GM23338 (cell line): ENCODE results near the gene RCVRN. TPM values are rescaled to one million over a fixed set of nuclear protein-coding genes. Genes with fewer than 3 reads are reported as not detected.

Experiments
- ATAC-seq: fragments of 200-7000 bp; cut with Tn5 transposase; 3 replicates; pipeline ENCODE4 v1.9.1; 2020
- DNase-seq: peaks from one replicate; pipeline ENCODE4 v3.0.0-alpha.2; 2015; ENCODE audit warnings: low spot score
- H2AFZ ChIP-seq: fragments of 200-600 bp; sonication (generic); 2 replicates; pipeline ENCODE4 v1.8.0; 2016; ENCODE audit warnings: antibody characterized with exemption, mild to moderate bottlenecking, moderate library complexity
- H3F3A ChIP-seq: fragments of 200-600 bp; sonication (generic); replicated peaks from 2 replicates; pipeline ENCODE4 v1.8.0; 2017; ENCODE audit warnings: antibody characterized with exemption, mixed run types, low read depth
- H3K27ac ChIP-seq: fragments of 200-600 bp; sonication (generic); 2 replicates; pipeline ENCODE4 v1.6.1; 2016; ENCODE audit warnings: low read depth
- H3K27me3 ChIP-seq: fragments of 200-600 bp; sonication (generic); 2 replicates; pipeline ENCODE4 v1.8.0; 2016; ENCODE audit warnings: mild to moderate bottlenecking, mixed run types, moderate library complexity; ENCODE audit not compliant: insufficient read depth
- H3K36me3 ChIP-seq: fragments of 200-600 bp; sonication (generic); 2 replicates; pipeline ENCODE4 v1.8.0; 2016; ENCODE audit warnings: mild to moderate bottlenecking; ENCODE audit not compliant: insufficient read depth
- H3K4me1 ChIP-seq: fragments of 200-600 bp; sonication (generic); 2 replicates; pipeline ENCODE4 v1.8.0; 2016; ENCODE audit warnings: mild to moderate bottlenecking, moderate library complexity; ENCODE audit not compliant: insufficient read depth
- H3K4me2 ChIP-seq: fragments of 200-600 bp; sonication (generic); 2 replicates; pipeline ENCODE4 v1.7.1; 2017; ENCODE audit warnings: mixed run types
- H3K4me3 ChIP-seq: fragments of 200-600 bp; sonication (generic); 2 replicates; pipeline ENCODE4 v1.6.1; 2016; ENCODE audit warnings: mixed run types
- H3K79me2 ChIP-seq: fragments of 200-600 bp; sonication (generic); replicated peaks from 2 replicates; pipeline ENCODE4 v1.8.0; 2017; ENCODE audit warnings: mild to moderate bottlenecking; ENCODE audit not compliant: insufficient read depth
- H3K9me2 ChIP-seq: fragments of 200-600 bp; sonication (generic); 2 replicates; pipeline ENCODE4 v1.8.0; 2017; ENCODE audit not compliant: insufficient read depth
- H4K20me1 ChIP-seq: fragments of 200-600 bp; sonication (generic); replicated peaks from 2 replicates; pipeline ENCODE4 v1.8.0; 2017; ENCODE audit warnings: mild to moderate bottlenecking; ENCODE audit not compliant: insufficient read depth
- H3K27ac Mint-ChIP-seq: 2 replicates; pipeline ENCODE4 v1.8.0; 2020; ENCODE audit warnings: inconsistent platforms, mild to moderate bottlenecking, moderate library complexity, mixed read lengths
- H3K27me3 Mint-ChIP-seq: 3 replicates; pipeline ENCODE4 v1.8.0; 2022; ENCODE audit warnings: low read depth, mild to moderate bottlenecking, moderate library complexity, mixed read lengths, inconsistent platforms; ENCODE audit not compliant: insufficient read depth, poor library complexity
- H3K36me3 Mint-ChIP-seq: 3 replicates; pipeline ENCODE4 v1.8.0; 2021; ENCODE audit warnings: low read depth, mild to moderate bottlenecking, inconsistent platforms, moderate library complexity, mixed read lengths
- H3K4me1 Mint-ChIP-seq: 3 replicates; pipeline ENCODE4 v1.8.0; 2020; ENCODE audit warnings: mild to moderate bottlenecking, inconsistent platforms, mixed read lengths
- H3K4me3 Mint-ChIP-seq: 3 replicates; pipeline ENCODE4 v1.8.0; 2021; ENCODE audit warnings: moderate library complexity, mild to moderate bottlenecking, inconsistent platforms, mixed read lengths
- H3K9me3 Mint-ChIP-seq: 3 replicates; pipeline ENCODE4 v1.8.0; 2020; ENCODE audit warnings: moderate library complexity, mild to moderate bottlenecking, inconsistent platforms, mixed read lengths
- CREB1 ChIP-seq: fragments of 250-450 bp; sonication (Bioruptor Pico); IDR thresholded peaks from 2 replicates; pipeline ENCODE4 v1.5.0; 2020; ENCODE audit warnings: low read depth, mild to moderate bottlenecking, moderate library complexity
- EZH2 ChIP-seq: fragments of 200-600 bp; sonication (generic); IDR thresholded peaks from one replicate; pipeline ENCODE4 v1.8.0; 2017; ENCODE audit warnings: antibody characterized with exemption, mild to moderate bottlenecking, low read depth; ENCODE audit not compliant: unreplicated experiment
- EZH2phosphoT487 ChIP-seq: fragments of 200-600 bp; sonication (generic); IDR thresholded peaks from one replicate; pipeline ENCODE4 v1.8.1; 2018; ENCODE audit warnings: antibody characterized with exemption; ENCODE audit not compliant: unreplicated experiment
- JUNB ChIP-seq: IDR thresholded peaks from one replicate; pipeline ENCODE4 v1.6.1; 2016; ENCODE audit warnings: antibody characterized with exemption; ENCODE audit not compliant: unreplicated experiment
- NANOG ChIP-seq: IDR thresholded peaks from 2 replicates; pipeline ENCODE4 v1.6.1; 2016; ENCODE audit warnings: antibody characterized with exemption, borderline replicate concordance
- POLR2AphosphoS5 ChIP-seq: IDR thresholded peaks from 2 replicates; pipeline ENCODE4 v1.6.1; 2016; ENCODE audit warnings: antibody characterized with exemption, low read depth
- STAT1 ChIP-seq: IDR thresholded peaks from one replicate; pipeline ENCODE4 v1.6.1; 2016; ENCODE audit warnings: antibody characterized with exemption; ENCODE audit not compliant: unreplicated experiment
- ZNF114 ChIP-seq: fragments of 250-450 bp; sonication (Bioruptor Pico); IDR thresholded peaks from 2 replicates; pipeline ENCODE4 v1.5.0; 2020; ENCODE audit warnings: mild to moderate bottlenecking, moderate library complexity
- polyA plus RNA-seq: library from polyadenylated mRNA; unstranded; fragments of >200 nt; fragmentation: Nextera tagmentation; extraction: Ambion mirVana; gene quantifications from 2 replicates; pipeline ENCODE4 v1.2.1, GENCODE V29; 2016
- total RNA-seq: library from RNA; depleted of rRNA; stranded (reverse); fragments of >200 nt; shearing (Covaris generic); gene quantifications from 2 replicates; pipeline ENCODE4 v1.2.3, GENCODE V29; 2014
- TF ChIP-seq, protein P1 (sequence below): IDR thresholded peaks from one replicate; pipeline ENCODE4 v1.6.1; 2018; ENCODE audit warnings: antibody characterized with exemption; ENCODE audit not compliant: unreplicated experiment
- TF ChIP-seq, protein P2 (sequence below): IDR thresholded peaks from 2 replicates; pipeline ENCODE4 v1.6.1; 2016; ENCODE audit warnings: antibody characterized with exemption
- TF ChIP-seq, protein P3 (sequence below): fragments of 250-450 bp; sonication (Bioruptor Pico); IDR thresholded peaks from 2 replicates; pipeline ENCODE4 v1.5.0; 2020; ENCODE audit warnings: mild to moderate bottlenecking, moderate library complexity

The RCVRN gene
- total and polyA plus RNA-seq, 2 experiments from 2014 or later, result not detected

DNA sequence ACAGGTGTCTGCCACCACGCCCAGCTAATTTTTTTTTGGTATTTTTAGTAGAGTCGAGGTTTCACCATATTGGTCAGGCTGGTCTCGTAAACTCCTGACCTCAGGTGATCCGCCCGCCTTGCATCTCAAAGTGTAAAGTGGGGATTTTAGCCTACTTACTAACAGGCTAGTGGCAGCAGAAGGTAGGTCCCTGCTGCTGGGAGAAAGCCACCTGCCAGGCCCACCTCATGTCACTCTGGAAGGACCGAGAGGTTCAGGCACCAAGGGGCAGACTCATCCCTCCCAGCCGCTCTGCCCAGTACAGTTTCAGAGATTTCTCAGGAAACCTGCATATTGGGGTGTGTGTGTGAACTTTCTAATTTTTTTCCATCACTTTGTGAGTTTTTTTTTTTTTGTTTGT lies 2.1 kb upstream of the RCVRN start:
- Histone ChIP-seq H3K4me2 (no peak overlapping the region), H3K36me3 (no peaks in the 10 kb centered on the region), H3K27ac (no peak overlapping the region), H3K9me2 (no peaks in the 10 kb centered on the region), H3K27me3 (no peaks in the 10 kb centered on the region), H3K4me3 (no peak overlapping the region), H3K79me2 (no peaks in the 10 kb centered on the region), H2AFZ (no peak overlapping the region), H3F3A (no peaks in the 10 kb centered on the region), H3K4me1 (no peaks in the 10 kb centered on the region), H4K20me1 (no peaks in the 10 kb centered on the region)
- Mint-ChIP-seq H3K9me3 (no peaks in the 10 kb centered on the region; the same call in 2 of the 3 replicates), H3K4me1 (peaks cover 17% of the 10 kb centered on the region), H3K27ac (no peak overlapping the region), H3K4me3 (no peak overlapping the region), H3K36me3 (no peaks in the 10 kb centered on the region; the same call in 2 of the 3 replicates), H3K27me3 (peaks cover 18% of the 10 kb centered on the region)
- DNase-seq (no peak), ATAC-seq (no peak)
- TF ChIP-seq POLR2AphosphoS5, result no peak
- TF ChIP-seq CREB1 (CRISPR knock-in tag), result no peak
- TF ChIP-seq, protein P1, sequence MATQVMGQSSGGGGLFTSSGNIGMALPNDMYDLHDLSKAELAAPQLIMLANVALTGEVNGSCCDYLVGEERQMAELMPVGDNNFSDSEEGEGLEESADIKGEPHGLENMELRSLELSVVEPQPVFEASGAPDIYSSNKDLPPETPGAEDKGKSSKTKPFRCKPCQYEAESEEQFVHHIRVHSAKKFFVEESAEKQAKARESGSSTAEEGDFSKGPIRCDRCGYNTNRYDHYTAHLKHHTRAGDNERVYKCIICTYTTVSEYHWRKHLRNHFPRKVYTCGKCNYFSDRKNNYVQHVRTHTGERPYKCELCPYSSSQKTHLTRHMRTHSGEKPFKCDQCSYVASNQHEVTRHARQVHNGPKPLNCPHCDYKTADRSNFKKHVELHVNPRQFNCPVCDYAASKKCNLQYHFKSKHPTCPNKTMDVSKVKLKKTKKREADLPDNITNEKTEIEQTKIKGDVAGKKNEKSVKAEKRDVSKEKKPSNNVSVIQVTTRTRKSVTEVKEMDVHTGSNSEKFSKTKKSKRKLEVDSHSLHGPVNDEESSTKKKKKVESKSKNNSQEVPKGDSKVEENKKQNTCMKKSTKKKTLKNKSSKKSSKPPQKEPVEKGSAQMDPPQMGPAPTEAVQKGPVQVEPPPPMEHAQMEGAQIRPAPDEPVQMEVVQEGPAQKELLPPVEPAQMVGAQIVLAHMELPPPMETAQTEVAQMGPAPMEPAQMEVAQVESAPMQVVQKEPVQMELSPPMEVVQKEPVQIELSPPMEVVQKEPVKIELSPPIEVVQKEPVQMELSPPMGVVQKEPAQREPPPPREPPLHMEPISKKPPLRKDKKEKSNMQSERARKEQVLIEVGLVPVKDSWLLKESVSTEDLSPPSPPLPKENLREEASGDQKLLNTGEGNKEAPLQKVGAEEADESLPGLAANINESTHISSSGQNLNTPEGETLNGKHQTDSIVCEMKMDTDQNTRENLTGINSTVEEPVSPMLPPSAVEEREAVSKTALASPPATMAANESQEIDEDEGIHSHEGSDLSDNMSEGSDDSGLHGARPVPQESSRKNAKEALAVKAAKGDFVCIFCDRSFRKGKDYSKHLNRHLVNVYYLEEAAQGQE, result no peak
- no peak for TF ChIP-seq EZH2phosphoT487
- TF ChIP-seq STAT1, result no peak
- no peak for TF ChIP-seq ZNF114 (CRISPR knock-in tag)
- no peak for TF ChIP-seq EZH2
- no peak for TF ChIP-seq NANOG
- TF ChIP-seq, protein P2, sequence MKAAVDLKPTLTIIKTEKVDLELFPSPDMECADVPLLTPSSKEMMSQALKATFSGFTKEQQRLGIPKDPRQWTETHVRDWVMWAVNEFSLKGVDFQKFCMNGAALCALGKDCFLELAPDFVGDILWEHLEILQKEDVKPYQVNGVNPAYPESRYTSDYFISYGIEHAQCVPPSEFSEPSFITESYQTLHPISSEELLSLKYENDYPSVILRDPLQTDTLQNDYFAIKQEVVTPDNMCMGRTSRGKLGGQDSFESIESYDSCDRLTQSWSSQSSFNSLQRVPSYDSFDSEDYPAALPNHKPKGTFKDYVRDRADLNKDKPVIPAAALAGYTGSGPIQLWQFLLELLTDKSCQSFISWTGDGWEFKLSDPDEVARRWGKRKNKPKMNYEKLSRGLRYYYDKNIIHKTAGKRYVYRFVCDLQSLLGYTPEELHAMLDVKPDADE, result no peak

DNA sequence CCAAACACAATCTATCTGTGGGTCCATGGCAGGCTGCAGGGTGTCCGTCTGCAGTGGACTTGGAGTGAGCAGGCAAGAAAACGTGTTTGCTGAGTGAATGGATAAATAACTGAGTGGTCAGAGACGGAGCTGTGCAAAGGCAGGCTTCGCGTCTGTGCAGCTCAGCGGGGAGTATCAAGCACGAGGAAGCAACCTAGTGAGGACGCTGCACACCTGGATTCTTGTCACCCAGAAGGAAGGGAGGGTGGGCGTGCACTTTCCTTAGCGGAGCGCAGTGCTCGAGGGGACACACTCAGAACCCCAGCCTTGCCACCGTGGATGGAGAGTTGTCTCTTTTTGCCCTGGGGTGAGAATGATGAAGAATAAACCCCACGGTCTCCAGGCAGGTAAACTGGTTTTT lies 1.5 kb upstream of the RCVRN start:
- Histone ChIP-seq H2AFZ (no peak overlapping the region), H3K79me2 (no peaks in the 10 kb centered on the region), H3K36me3 (no peaks in the 10 kb centered on the region), H3K27me3 (no peaks in the 10 kb centered on the region), H3K4me2 (no peak overlapping the region), H3F3A (no peaks in the 10 kb centered on the region), H3K4me1 (no peaks in the 10 kb centered on the region), H3K9me2 (no peaks in the 10 kb centered on the region), H4K20me1 (no peaks in the 10 kb centered on the region), H3K4me3 (no peak overlapping the region), H3K27ac (no peak overlapping the region)
- no peaks in the 10 kb centered on the region; the same call in 2 of the 3 replicates for H3K9me3 Mint-ChIP-seq
- peaks cover 17% of the 10 kb centered on the region for H3K27me3 Mint-ChIP-seq
- no peaks in the 10 kb centered on the region; the same call in 2 of the 3 replicates for H3K36me3 Mint-ChIP-seq
- ATAC-seq (no peak), DNase-seq (no peak)
- H3K27ac Mint-ChIP-seq, result no peak overlapping the region
- H3K4me1 Mint-ChIP-seq, result peaks cover 19% of the 10 kb centered on the region
- no peak overlapping the region for H3K4me3 Mint-ChIP-seq
- TF ChIP-seq, protein P3, sequence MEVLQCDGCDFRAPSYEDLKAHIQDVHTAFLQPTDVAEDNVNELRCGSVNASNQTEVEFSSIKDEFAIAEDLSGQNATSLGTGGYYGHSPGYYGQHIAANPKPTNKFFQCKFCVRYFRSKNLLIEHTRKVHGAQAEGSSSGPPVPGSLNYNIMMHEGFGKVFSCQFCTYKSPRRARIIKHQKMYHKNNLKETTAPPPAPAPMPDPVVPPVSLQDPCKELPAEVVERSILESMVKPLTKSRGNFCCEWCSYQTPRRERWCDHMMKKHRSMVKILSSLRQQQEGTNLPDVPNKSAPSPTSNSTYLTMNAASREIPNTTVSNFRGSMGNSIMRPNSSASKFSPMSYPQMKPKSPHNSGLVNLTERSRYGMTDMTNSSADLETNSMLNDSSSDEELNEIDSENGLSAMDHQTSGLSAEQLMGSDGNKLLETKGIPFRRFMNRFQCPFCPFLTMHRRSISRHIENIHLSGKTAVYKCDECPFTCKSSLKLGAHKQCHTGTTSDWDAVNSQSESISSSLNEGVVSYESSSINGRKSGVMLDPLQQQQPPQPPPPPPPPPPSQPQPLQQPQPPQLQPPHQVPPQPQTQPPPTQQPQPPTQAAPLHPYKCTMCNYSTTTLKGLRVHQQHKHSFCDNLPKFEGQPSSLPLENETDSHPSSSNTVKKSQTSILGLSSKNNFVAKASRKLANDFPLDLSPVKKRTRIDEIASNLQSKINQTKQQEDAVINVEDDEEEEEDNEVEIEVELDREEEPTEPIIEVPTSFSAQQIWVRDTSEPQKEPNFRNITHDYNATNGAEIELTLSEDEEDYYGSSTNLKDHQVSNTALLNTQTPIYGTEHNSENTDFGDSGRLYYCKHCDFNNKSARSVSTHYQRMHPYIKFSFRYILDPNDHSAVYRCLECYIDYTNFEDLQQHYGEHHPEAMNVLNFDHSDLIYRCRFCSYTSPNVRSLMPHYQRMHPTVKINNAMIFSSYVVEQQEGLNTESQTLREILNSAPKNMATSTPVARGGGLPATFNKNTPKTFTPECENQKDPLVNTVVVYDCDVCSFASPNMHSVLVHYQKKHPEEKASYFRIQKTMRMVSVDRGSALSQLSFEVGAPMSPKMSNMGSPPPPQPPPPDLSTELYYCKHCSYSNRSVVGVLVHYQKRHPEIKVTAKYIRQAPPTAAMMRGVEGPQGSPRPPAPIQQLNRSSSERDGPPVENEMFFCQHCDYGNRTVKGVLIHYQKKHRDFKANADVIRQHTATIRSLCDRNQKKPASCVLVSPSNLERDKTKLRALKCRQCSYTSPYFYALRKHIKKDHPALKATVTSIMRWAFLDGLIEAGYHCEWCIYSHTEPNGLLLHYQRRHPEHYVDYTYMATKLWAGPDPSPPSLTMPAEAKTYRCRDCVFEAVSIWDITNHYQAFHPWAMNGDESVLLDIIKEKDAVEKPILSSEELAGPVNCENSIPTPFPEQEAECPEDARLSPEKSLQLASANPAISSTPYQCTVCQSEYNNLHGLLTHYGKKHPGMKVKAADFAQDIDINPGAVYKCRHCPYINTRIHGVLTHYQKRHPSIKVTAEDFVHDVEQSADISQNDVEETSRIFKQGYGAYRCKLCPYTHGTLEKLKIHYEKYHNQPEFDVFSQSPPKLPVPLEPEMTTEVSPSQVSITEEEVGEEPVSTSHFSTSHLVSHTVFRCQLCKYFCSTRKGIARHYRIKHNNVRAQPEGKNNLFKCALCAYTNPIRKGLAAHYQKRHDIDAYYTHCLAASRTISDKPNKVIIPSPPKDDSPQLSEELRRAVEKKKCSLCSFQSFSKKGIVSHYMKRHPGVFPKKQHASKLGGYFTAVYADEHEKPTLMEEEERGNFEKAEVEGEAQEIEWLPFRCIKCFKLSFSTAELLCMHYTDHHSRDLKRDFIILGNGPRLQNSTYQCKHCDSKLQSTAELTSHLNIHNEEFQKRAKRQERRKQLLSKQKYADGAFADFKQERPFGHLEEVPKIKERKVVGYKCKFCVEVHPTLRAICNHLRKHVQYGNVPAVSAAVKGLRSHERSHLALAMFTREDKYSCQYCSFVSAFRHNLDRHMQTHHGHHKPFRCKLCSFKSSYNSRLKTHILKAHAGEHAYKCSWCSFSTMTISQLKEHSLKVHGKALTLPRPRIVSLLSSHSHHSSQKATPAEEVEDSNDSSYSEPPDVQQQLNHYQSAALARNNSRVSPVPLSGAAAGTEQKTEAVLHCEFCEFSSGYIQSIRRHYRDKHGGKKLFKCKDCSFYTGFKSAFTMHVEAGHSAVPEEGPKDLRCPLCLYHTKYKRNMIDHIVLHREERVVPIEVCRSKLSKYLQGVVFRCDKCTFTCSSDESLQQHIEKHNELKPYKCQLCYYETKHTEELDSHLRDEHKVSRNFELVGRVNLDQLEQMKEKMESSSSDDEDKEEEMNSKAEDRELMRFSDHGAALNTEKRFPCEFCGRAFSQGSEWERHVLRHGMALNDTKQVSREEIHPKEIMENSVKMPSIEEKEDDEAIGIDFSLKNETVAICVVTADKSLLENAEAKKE (CRISPR knock-in tag), result no peak
- TF ChIP-seq CREB1 (CRISPR knock-in tag), result no peak
- TF ChIP-seq ZNF114 (CRISPR knock-in tag), result no peak
- no peak for TF ChIP-seq JUNB
- no peak for TF ChIP-seq POLR2AphosphoS5
